Tibial nerve (tissue), 3 donors: ENCODE measurements around the gene TRAF7.
"Not testable (repeated sequence)": the region's sequence is repeated elsewhere in the genome, so short reads cannot be mapped to it uniquely, and the experiment has no call there.

Source experiments
- POLR2A ChIP-seq, 2 donors: fragments of 450-650 bp; IDR thresholded peaks; one replicate each; pipeline ENCODE4 v1.6.1; 2017; ENCODE audit warnings: antibody characterized with exemption in 2 of 2, mild to moderate bottlenecking in 2 of 2, moderate library complexity in 2 of 2
- TF ChIP-seq, protein P1 (sequence below), 5 experiments: fragments of 200-600 bp in 3 of 5; fragments of 450-650 bp in 2 of 5; sonication (generic) in 3 of 5; IDR thresholded peaks; one replicate each; pipeline ENCODE4 v1.5.1; 2016 to 2019; ENCODE audit warnings: antibody characterized with exemption in 5 of 5, mild to moderate bottlenecking in 3 of 5, moderate library complexity in 2 of 5

DNA sequence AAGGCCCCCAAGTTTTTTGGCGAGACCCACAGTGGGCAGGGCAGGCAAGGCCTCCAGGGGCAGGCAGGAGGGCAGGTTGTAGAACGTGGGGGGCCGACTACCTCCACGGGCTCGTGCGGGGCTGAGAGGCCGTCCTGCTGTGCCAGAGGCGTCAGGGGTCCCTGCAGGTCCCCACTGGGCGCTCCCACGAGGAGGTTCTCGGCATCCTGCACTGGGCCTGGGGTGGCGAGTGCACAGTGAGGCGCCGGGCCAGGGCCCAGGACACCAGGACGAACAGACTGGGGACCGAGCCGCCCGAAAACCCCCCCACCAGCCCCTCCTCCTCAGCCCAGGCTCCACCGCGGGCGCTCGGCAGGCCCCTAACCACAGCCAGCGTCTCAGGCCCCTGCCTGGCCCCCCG, 39.2 kb upstream of the TRAF7 start:
- TF ChIP-seq, protein P1, sequence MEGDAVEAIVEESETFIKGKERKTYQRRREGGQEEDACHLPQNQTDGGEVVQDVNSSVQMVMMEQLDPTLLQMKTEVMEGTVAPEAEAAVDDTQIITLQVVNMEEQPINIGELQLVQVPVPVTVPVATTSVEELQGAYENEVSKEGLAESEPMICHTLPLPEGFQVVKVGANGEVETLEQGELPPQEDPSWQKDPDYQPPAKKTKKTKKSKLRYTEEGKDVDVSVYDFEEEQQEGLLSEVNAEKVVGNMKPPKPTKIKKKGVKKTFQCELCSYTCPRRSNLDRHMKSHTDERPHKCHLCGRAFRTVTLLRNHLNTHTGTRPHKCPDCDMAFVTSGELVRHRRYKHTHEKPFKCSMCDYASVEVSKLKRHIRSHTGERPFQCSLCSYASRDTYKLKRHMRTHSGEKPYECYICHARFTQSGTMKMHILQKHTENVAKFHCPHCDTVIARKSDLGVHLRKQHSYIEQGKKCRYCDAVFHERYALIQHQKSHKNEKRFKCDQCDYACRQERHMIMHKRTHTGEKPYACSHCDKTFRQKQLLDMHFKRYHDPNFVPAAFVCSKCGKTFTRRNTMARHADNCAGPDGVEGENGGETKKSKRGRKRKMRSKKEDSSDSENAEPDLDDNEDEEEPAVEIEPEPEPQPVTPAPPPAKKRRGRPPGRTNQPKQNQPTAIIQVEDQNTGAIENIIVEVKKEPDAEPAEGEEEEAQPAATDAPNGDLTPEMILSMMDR (IDR thresholded peaks at IDR 0.05), result not testable (repeated sequence)
- TF ChIP-seq POLR2A (IDR thresholded peaks at IDR 0.05), result not testable (repeated sequence)
